Nephron progenitor cell (in vitro differentiated cells): ENCODE data around the gene SPRED1.

Experiments used
- DNase-seq: peaks from one replicate; pipeline ENCODE4 v3.0.0; 2021
- H3K27ac Mint-ChIP-seq: 2 replicates; pipeline ENCODE4 v1.8.0; 2021; ENCODE audit warnings: mild to moderate bottlenecking, moderate library complexity, mixed read lengths
- H3K27me3 Mint-ChIP-seq: 2 replicates; pipeline ENCODE4 v1.8.0; 2021; ENCODE audit warnings: mild to moderate bottlenecking, low read depth, mixed read lengths; ENCODE audit not compliant: poor library complexity
- H3K36me3 Mint-ChIP-seq: 2 replicates; pipeline ENCODE4 v1.8.0; 2021; ENCODE audit warnings: low read depth, mixed read lengths
- H3K4me1 Mint-ChIP-seq: 2 replicates; pipeline ENCODE4 v1.8.0; 2021; ENCODE audit warnings: mixed read lengths
- H3K4me3 Mint-ChIP-seq: 2 replicates; pipeline ENCODE4 v1.8.0; 2021; ENCODE audit warnings: mild to moderate bottlenecking, moderate library complexity, mixed read lengths
- H3K9me3 Mint-ChIP-seq: 2 replicates; pipeline ENCODE4 v1.8.0; 2021; ENCODE audit warnings: mild to moderate bottlenecking, moderate library complexity, mixed read lengths
- CTCF ChIP-seq: fragments of 200-600 bp; sonication (generic); IDR thresholded peaks from 2 replicates; pipeline ENCODE4 v1.5.0; 2021; ENCODE audit warnings: antibody characterized with exemption

Gene SPRED1

GRCh38 chr15:38211249-38211648, 41.4 kb upstream of the SPRED1 start:
- no peaks in the 10 kb centered on the region for H3K27me3 Mint-ChIP-seq
- no peak overlapping the region for H3K4me3 Mint-ChIP-seq
- DNase-seq = no peak
- no peaks in the 10 kb centered on the region for H3K9me3 Mint-ChIP-seq
- TF ChIP-seq CTCF = no peak
- H3K36me3 Mint-ChIP-seq = no peaks in the 10 kb centered on the region
- H3K27ac Mint-ChIP-seq = no peak overlapping the region
- peaks cover 13% of the 10 kb centered on the region for H3K4me1 Mint-ChIP-seq

GRCh38 chr15:38211811-38212210, 40.8 kb upstream of the SPRED1 start:
- Mint-ChIP-seq H3K4me1 (peaks cover 10% of the 10 kb centered on the region), H3K27ac (no peak overlapping the region), H3K36me3 (no peaks in the 10 kb centered on the region), H3K27me3 (no peaks in the 10 kb centered on the region), H3K9me3 (no peaks in the 10 kb centered on the region), H3K4me3 (no peak overlapping the region)
- no peak for DNase-seq
- TF ChIP-seq CTCF = no peak

- Mint-ChIP-seq H3K36me3 (no peaks in the 10 kb centered on the region), H3K27me3 (peaks cover under 1% of the 10 kb centered on the region), H3K9me3 (no peaks in the 10 kb centered on the region), H3K4me3 (no peak overlapping the region), H3K27ac (no peak overlapping the region), H3K4me1 (peaks cover 12% of the 10 kb centered on the region)
- no peak for TF ChIP-seq CTCF
- no peak for DNase-seq
Measured at GRCh38 chr15:38212729-38213351, 39.8 kb upstream of the SPRED1 start.

- peaks cover 16% of the 10 kb centered on the region for H3K4me1 Mint-ChIP-seq
- DNase-seq = no peak
Measured at GRCh38 chr15:38213356-38213755, 39.3 kb upstream of the SPRED1 start.

GRCh38 chr15:38215707-38216106, 36.9 kb upstream of the SPRED1 start:
- Mint-ChIP-seq H3K36me3 (no peaks in the 10 kb centered on the region), H3K4me3 (no peak overlapping the region), H3K9me3 (no peaks in the 10 kb centered on the region), H3K27ac (no peak overlapping the region), H3K27me3 (peaks cover 4% of the 10 kb centered on the region), H3K4me1 (peaks cover 16% of the 10 kb centered on the region)
- no peak for TF ChIP-seq CTCF
- DNase-seq = no peak

More at GRCh38 chr15:38213356-38213755, 39.3 kb upstream of the SPRED1 start:
- Mint-ChIP-seq H3K27ac (no peak overlapping the region), H3K9me3 (no peaks in the 10 kb centered on the region), H3K27me3 (peaks cover 4% of the 10 kb centered on the region), H3K4me3 (no peak overlapping the region), H3K36me3 (no peaks in the 10 kb centered on the region)
- TF ChIP-seq CTCF = no peak

GRCh38 chr15:38216763-38217162, 35.9 kb upstream of the SPRED1 start:
- Mint-ChIP-seq H3K4me3 (no peak overlapping the region), H3K27me3 (peaks cover 4% of the 10 kb centered on the region), H3K9me3 (no peaks in the 10 kb centered on the region), H3K36me3 (no peaks in the 10 kb centered on the region), H3K27ac (no peak overlapping the region), H3K4me1 (peaks cover 20% of the 10 kb centered on the region)
- no peak for TF ChIP-seq CTCF
- no peak for DNase-seq
